GM10847 (cell line): ENCODE data around the gene KNDC1.

ENCODE experiments used
- POLR2A ChIP-seq: IDR thresholded peaks from 2 replicates; pipeline ENCODE4 v1.6.1; 2011; ENCODE audit not compliant: insufficient read length; ENCODE audit errors: extremely low read depth

Gene KNDC1

DNA sequence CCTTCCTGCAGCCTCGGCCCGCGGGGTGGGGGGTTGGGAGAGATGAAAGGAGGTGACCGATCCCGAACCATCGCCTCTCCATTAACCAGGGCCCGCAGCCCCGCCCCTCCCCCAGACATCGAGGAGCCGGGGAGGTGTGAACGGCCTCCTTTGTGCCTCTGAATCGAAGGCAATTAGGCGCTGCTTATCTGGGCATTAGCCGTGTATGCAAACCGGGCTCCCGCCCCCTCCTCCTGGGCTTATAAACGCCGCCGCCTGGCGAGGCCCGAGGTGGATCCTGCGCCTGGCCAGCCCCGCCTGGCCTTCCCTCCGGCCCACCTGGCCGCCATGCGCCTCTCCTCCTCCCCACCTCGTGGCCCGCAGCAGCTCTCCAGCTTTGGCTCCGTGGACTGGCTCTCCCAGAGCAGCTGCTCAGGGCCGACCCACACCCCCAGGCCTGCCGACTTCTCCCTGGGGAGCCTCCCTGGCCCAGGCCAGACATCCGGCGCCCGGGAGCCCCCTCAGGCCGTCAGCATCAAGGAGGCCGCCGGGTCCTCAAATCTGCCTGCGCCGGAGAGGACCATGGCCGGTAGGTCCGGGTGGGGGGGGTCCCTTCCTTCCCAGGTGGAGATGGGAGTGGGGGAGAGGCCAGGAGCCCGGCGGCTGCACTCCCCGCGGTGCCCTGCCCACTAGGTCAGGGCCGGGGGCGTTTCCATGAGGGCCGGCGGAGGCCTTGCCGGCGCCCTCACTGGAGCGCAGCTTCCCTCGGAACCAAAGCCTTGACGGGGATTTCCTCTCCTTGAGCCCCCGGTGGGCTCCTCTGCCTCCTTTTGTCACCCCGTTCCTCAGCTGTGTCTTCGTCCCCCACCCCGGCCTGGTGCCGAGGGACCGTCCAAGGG lies 77.8 kb downstream of the KNDC1 start, which contains the start of gene VENTX:
Gene VENTX (plus strand): TSS at position 268 of the 878 bp plus-strand sequence. CDS start 60 bp downstream, at position 328.
- TF ChIP-seq POLR2A = no peak

DNA sequence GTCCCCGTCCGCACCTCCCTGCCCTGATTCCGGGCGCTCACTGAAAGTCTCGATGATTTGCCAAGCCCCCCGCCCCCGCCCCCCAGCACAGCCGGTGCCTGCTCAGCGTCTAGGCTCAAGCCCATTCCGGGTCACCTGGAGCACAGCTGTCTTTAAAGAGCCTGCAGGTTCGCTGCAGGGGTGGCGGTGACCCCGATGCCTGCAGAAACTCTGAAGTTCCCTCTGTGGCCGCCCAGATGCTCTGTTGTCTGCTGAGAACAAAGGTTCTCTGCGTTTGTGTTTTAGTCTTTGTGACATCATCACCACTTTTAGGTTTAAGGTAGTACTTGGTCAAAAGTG lies 78.4 kb downstream of the KNDC1 start:
- no peak for TF ChIP-seq POLR2A

DNA sequence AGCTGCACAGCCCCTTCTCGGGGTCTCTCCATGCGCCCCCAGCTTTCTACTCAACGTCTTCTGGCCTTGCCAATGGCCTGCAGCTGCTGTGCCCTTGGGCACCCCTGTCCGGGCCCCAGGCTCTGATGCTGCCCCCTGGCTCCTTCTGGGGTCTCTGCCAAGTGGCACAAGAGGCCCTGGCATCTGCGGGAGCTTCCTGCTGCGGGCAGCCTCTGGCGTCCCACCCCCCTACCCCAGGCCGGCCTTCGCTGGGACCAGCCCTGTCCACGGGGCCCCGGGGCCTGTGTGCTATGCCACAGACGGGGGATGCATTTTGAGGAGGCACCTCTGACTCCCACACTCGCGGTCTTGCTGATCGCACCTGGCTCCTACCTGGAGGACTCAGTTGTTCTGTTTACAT lies 80.0 kb downstream of the KNDC1 start:
- TF ChIP-seq POLR2A = no peak

DNA sequence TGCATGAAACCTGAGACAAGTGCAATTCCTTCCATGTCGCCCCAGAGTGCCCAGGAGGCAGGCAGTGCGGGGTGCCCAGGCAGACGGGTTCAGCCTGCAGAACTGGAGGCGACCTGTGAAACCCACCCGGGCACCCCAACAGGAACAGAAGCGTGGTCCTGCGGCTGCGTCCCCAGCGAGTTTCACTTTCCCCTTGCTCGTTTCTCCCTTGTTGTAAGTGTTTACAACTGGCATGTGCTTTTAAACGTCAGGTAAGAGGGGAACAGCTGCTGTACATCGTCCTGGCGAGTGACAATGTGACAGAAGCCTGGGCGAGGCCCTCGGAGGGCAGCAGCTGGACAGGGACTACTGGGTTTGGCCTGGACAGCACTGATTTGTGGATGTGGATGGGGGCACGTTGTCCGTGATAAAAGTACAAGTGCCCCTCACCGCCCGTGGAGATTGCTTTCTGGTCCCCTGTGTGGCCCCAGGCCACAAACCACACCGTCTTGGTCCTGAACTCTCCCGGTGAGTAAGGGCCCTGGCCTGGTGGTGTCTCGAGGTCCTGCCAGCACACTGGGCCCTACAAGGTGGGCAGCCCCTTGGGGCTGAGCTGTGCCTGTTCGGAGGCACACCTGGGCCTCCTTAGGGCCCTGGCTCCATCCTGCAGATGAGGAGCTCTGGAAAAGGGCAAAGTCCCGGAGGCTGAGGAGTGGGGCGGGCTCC lies 81.6 kb downstream of the KNDC1 start:
- no peak for TF ChIP-seq POLR2A

DNA sequence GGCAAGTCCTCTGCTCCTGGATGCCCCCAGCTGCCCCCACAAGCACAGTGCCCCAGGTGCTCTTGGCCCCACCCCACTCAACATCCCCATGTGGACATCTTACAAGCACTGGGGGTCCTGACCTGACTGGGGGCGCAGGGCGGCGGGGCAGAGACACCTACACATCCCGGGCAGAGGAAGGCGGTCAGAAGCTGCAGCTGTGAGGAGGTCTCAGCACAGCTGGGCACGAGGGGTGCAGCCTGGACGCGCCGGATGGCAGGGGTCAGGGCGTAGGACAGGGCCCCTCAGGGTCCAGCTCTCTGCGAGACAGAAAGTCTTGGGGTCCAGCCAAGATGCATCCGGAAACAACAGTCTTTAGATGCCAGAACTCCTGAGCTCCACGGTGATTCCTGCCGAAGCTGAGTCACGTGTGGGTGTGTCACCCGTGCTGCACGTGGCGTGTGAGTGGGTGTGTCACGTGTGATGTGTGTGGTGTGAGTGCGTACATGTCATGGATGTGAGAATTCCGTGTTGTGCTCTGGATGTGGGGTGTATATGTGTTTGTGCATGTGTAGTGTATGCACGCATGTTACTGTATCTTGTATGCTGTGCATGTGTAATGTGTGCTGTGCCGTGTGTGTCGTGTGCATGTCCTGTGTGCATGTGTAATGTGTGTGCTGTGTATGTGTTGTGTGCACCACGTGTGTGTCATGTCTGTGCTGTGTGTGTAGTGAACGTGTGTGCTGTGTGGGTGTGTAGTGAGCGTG lies 82.8 kb downstream of the KNDC1 start:
- TF ChIP-seq POLR2A = no peak

DNA sequence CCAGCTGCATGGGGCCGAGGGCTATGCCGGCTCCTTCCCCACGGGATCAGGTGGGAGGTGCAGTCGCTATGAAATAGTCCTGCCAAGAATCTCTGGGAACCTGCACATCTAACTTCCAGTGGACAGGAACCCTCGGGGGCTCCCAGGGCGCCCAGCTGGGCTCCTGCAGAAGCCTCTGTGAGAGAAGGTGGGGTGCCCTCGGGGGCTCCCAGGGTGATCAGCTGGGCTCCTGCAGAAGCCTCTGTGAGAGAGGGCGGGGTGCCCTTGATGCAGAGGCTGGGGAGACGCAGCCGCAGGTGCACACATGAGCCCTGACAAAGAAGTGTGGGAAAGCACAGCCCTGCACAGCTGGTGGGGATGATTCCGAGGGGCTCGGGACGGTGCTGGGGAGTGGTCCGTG lies 83.6 kb downstream of the KNDC1 start:
- no peak for TF ChIP-seq POLR2A

DNA sequence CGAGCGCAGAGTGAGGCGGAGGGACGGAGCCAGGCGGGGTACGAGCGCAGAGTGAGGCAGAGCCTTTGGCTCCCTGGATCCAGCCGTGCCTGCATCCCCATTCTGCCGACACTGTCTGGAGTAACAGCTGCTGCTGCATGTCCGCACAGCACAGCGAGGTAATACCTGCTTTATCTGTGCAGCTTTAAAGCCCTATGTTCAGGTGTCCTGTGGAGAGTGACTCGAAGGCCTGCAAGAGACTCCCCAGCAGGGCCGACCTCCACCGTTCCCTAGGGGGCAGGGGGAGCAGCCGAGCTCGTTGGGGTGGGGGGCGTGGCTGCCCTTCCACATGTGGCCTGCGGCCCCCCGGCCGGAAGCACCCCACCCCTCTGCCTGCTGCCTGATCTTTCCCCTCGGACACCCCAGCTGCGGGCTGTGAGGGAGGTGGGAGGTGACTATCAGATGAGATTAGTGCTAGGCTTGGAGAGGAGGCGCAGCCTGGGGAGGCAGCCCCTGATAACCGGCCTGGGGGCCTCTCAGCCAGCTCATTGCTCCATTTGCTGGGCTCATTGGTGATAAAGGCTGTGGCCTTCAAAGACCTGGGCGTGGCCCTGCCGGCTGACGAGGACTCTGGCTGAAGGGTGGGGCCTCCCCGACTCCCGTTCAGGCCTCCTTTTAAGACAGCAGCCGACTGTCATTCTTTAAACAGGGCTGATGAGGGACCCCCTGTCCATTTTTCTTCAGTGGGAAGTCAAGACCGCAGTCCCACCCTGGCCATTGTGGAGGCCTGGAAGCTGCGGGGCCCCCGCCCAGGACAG lies 85.6 kb downstream of the KNDC1 start:
- TF ChIP-seq POLR2A = no peak

DNA sequence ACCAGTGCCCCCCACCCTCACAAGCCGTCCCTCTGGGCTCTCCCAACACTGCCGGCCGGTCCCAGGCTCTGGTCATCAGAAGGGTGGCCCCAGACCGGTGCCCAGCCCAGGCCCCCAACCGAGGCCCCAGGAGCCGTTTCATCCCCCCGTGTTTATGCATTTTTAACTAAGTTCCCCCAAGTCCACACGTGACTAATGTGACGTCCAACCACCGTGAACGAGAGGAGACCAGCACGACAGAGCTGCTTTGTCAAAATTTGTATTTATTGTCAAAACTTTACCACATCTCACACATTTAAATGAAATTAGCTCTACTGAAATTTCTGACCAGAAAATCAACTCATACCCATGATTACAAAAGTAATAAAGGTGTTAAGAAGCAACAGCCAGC lies 86.2 kb downstream of the KNDC1 start:
- TF ChIP-seq POLR2A = no peak

DNA sequence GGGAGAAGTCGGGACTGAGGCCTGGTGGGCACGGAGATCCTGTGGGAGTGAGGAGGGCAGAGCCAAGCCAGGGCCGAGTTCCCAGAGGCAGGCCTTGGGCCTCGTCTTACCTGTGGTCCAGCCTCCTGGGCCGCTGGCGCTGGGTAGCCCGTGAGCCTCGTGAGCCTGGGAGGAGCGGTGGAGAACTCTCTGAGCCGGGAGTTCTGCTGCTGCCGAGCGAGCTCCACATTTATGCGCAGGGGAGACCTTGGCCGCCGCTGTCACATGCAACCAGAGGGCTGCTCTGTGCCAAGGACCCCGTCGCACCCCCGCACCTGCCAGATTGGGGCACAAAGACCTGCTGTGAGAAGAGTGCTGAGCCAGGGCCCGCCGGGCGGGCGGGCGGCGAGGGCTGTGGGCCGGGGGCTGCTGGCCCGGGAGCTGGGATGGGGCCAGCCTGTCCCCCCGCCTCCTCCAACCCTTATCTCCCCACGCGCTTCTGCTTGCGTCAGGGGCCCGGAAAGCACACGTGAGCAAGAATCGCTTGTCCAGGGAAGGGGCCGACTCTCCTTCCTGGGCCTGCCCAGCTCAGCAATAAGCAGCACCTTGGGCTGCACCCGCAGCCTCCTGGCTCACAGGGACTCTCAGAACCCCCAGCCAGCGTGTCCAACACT lies 87.8 kb downstream of the KNDC1 start:
- TF ChIP-seq POLR2A = no peak

DNA sequence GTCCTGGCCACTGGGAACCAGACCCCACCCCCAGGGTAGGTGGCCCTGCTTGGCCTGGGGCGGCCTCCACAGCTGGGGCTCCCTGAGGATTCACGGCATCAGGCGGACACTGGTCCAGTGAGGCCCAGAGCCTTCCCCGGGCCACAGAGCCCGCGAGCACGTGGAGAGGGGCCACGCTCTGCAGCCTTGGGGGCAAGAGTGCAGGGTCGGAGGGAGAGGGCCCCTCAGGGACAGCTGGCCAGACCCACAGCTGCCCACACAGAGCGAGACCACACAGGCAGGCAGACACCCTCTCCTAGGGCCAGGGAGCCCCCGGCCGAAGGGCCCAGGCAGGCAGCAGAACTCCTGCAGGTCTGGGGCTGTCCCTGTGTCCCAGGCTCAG lies 88.3 kb downstream of the KNDC1 start:
- no peak for TF ChIP-seq POLR2A

DNA sequence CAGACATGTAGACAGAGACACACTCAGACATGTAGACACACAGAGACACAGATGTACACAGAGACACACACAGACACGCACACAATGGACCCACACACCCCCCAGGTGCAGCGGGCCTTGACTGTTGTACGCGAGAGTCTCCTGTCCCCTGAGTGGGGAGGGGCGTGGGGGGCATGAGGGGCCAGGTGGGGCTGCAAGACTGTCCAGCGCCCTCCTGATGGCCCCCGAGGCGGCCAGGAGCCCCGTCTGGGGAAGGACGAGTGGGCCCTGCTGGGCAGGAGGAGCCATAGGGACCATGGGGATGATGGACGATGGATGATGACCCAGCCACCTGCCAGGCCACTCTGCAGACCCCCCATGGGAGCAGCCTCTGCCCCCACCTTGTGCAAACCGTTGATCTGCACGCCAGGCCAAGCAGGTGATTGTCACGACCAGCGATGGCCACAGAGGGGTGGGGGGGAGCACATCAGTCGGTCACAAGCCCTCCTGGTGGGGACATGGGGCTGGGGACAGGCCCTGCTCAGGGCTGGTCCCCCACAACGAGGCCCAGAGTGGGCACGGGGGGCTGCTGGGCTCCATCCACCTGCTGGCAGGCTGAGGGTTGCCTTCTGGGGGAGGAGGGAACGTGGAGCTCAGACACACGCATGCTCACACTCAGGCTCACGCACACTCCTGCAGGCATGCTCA lies 89.2 kb downstream of the KNDC1 start:
- TF ChIP-seq POLR2A = no peak

DNA sequence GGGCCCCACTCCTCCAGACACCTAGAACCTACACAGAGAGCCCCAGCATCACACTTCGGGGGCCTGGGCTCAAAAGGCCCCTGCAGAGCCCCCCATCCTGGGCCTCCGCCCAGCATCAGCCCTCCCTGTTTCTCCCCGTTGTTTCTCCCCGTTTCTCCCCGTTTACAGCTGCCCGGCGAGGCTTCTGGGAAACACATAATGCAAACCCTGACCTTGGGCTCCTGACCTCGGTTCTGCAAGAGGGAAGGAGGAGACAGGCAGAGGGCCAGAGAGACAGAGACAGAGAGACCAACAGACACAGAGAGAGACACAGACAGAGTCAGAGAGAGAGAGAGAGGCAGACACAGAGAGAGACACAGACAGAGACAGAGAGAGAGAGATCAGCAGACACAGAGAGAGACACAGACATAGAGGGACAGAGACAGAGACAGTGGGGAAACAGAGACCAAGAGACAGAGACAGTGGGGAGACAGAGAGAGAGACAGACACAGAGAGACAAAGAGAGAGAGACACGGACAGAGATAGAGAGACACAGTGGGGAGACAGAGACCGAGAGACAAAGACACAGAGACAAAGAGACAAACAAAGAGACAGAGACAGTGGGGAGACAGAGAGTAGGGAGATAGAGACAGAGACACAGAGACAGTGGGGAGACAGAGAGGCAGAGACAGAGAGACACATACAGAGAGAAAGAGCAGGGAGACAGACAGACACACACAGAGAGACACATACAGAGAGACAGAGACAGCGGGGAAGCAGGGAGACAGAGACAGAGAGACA lies 90.1 kb downstream of the KNDC1 start:
- no peak for TF ChIP-seq POLR2A

DNA sequence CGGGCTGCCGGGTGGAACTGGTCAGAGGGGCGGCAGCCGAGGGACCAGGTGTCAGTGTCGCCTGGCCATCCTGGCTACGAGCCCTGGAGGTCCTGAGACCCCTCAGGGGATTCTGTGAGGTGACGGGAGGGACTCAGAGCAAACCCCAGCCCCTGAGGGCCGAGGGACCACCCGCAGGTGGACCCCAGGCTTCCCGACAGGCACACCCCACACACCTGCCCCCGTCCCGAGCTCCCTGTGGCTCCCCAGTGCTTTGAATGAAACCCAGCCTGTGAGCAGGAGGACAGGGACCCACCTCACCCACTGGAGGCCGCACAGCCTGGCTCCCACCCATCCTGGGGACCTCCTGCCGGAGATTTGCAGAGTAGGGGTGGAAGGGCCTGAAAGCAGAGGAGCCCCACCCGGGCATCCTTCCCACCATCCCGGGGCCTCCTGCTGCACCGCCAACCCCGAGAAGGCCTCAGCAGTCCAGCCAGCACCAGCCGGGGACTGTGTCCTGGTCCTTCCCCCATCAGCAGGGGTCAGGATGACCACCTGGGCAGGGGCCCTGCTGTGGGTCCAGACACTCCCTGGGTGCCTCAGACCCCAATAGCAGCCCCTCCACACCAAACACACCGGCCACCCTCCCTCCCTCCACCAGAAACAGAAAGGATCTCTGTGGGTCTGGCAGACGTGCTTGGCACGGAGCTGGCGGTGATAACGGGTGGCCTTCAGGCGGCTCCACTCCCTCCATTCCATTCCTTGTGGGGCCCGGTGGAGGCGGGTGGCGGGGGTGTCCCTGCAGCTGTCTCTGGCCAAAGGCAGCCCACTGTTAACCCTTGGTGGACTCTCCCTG lies 91.6 kb downstream of the KNDC1 start:
- no peak for TF ChIP-seq POLR2A

DNA sequence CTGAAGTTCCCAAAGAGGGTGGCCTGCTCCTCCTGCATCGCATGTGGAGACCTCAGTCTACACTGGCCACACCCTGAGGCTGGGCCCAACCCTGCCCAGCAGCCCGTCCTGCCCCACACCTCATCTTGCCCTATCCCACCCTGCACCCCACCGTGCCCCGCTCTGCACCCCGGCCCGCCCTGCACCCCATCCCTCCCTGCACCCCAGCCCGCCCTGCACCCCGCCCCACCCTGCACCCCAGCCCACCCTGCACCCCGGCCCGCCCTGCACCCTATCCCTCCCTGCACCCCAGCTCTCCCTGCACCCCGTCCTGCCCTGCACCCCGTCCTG lies 92.2 kb downstream of the KNDC1 start:
- TF ChIP-seq POLR2A = no peak
